K562 (cell line): Measurements from ENCODE around the gene RAD21L1. TPM values are rescaled to one million over a fixed set of nuclear protein-coding genes. Genes with fewer than 3 reads are reported as not detected.

Experiments used
- C11orf30 ChIP-seq: fragments of 450-650 bp; IDR thresholded peaks from 2 replicates; pipeline ENCODE4 v1.6.1; 2016; ENCODE audit warnings: low read depth, mild to moderate bottlenecking
- CBX3 ChIP-seq, 2 experiments: IDR thresholded peaks; 1 replicate in 1 of 2; 2 replicates in 1 of 2; pipeline ENCODE4 v1.6.1; 2012; ENCODE audit warnings: inconsistent platforms in 2 of 2, low read length in 2 of 2, borderline replicate concordance in 1 of 2, control low read depth in 1 of 2
- CC2D1A ChIP-seq: fragments of 450-650 bp; IDR thresholded peaks from 2 replicates; pipeline ENCODE4 v1.6.1; 2017; ENCODE audit warnings: mild to moderate bottlenecking
- ETV1 ChIP-seq: fragments of 450-650 bp; conservative IDR thresholded peaks from 2 replicates; pipeline ENCODE4 v1.6.1; 2016; ENCODE audit warnings: missing genetic modification characterization, control low read depth, low read depth, missing compliant biosample characterization
- GATAD2B ChIP-seq: fragments of 450-650 bp; IDR thresholded peaks from 2 replicates; pipeline ENCODE4 v1.6.1; 2017; ENCODE audit warnings: mild to moderate bottlenecking, borderline replicate concordance
- ID3 ChIP-seq, 2 experiments: fragments of 250-450 bp in 1 of 2; fragments of 450-650 bp in 1 of 2; sonication (Bioruptor Pico) in 1 of 2; IDR thresholded peaks; 2 replicates each; pipeline versions ENCODE4 v1.6.1 to v1.8.0; 2016 to 2021; ENCODE audit warnings: mild to moderate bottlenecking in 2 of 2, moderate library complexity in 2 of 2, missing compliant biosample characterization in 1 of 2, missing genetic modification characterization in 1 of 2
- MTA2 ChIP-seq: fragments of 450-650 bp; IDR thresholded peaks from 2 replicates; pipeline ENCODE4 v1.6.1; 2016; ENCODE audit warnings: low read depth
- NFRKB ChIP-seq: fragments of 450-650 bp; IDR thresholded peaks from 2 replicates; pipeline ENCODE4 v1.6.1; 2016; ENCODE audit warnings: low read depth
- SMARCC2 ChIP-seq: fragments of 450-650 bp; IDR thresholded peaks from 2 replicates; pipeline ENCODE4 v1.6.1; 2017; ENCODE audit warnings: antibody characterized with exemption, moderate library complexity, mild to moderate bottlenecking, low read depth
- TCF3 ChIP-seq: sonication (generic); formaldehyde crosslinking; IDR thresholded peaks from 2 replicates; pipeline ENCODE4 v1.4.0; 2020; ENCODE audit warnings: mild to moderate bottlenecking, missing genetic modification reagents
- TEAD4 ChIP-seq, 2 experiments: sonication (generic) in 1 of 2; formaldehyde crosslinking in 1 of 2; IDR thresholded peaks; 2 replicates each; pipeline versions ENCODE4 v1.6.1 to v1.8.0; 2012 to 2022; ENCODE audit warnings: borderline replicate concordance in 1 of 2, inconsistent platforms in 1 of 2, low read length in 1 of 2, mild to moderate bottlenecking in 1 of 2, missing genetic modification reagents in 1 of 2
- ZBTB9 ChIP-seq: fragments of 450-650 bp; formaldehyde crosslinking; IDR thresholded peaks from 2 replicates; pipeline ENCODE4 v1.4.0; 2020; ENCODE audit warnings: mild to moderate bottlenecking, moderate library complexity
- ZKSCAN1 ChIP-seq: fragments of 150-350 bp; IDR thresholded peaks from 2 replicates; pipeline ENCODE4 v1.6.1; 2016; ENCODE audit warnings: low read depth, low read length
- ZNF253 ChIP-seq: fragments of 250-450 bp; sonication (Bioruptor Pico); conservative IDR thresholded peaks from 2 replicates; pipeline ENCODE4 v1.6.1; 2021; ENCODE audit warnings: mild to moderate bottlenecking
- ZNF592 ChIP-seq: fragments of 450-650 bp; IDR thresholded peaks from 2 replicates; pipeline ENCODE4 v1.6.1; 2017; ENCODE audit warnings: antibody characterized with exemption, mild to moderate bottlenecking
- ZNF609 ChIP-seq: sonication (generic); formaldehyde crosslinking; IDR thresholded peaks from 2 replicates; pipeline ENCODE4 v1.8.1; 2023; ENCODE audit warnings: missing genetic modification reagents, mild to moderate bottlenecking, borderline replicate concordance
- ZNF76 ChIP-seq: fragments of 250-450 bp; sonication (Bioruptor Pico); IDR thresholded peaks from 2 replicates; pipeline ENCODE4 v1.4.0; 2020; ENCODE audit warnings: mild to moderate bottlenecking, moderate library complexity, borderline replicate concordance
- polyA plus RNA-seq, 8 experiments: library from polyadenylated mRNA; depleted of rRNA in 4 of 8; stranded (reverse) in 5 of 8; unstranded in 3 of 8; fragments of >200 nt; fragmentation: Nextera tagmentation in 2 of 8; fragmentation: Illumina TruSeq in 1 of 8; extraction: Ambion mirVana in 2 of 8; extraction: Trizol in 1 of 8; gene quantifications; 2 replicates each; pipeline versions ENCODE4 v1.2.1 to v1.2.3, GENCODE V29; 2011 to 2014; ENCODE audit warnings: inconsistent platforms in 1 of 8, missing spikeins in 1 of 8
- total RNA-seq, 7 experiments: library from RNA; depleted of rRNA in 6 of 7; stranded (reverse); fragments of >200 nt in 6 of 7; fragmentation: Illumina TruSeq in 2 of 7; extraction: Trizol in 2 of 7; gene quantifications; 2 replicates each; pipeline versions ENCODE4 v1.2.1 to v1.2.3, GENCODE V29; 2011 to 2021; ENCODE audit warnings: low replicate concordance in 1 of 7

The RAD21L1 gene
- total and polyA plus RNA-seq, 9 of the 15 experiments (the other 6 are each of a cell fraction or from before 2014, with no cell fraction given): 0.17 to 1.7 (median 0.45) TPM; not detected in 1

GRCh38 chr20:1255675-1256074, 29.8 kb downstream of the RAD21L1 start (continued):
- TF ChIP-seq ZBTB9 (CRISPR knock-in tag): no peak
- peak; percentile 41; the same call in 1 of the 2 replicates for TF ChIP-seq NFRKB
- no peak for TF ChIP-seq ZNF609
- peak; percentile 83 for TF ChIP-seq SMARCC2
- TF ChIP-seq CBX3 (IDR thresholded peaks at IDR 0.05; ENCODE audit: borderline replicate concordance in 1 of 2, low read length in 2 of 2): peak in 1 of 2 experiments; percentile 97; a peak in 2 of 3 replicates
- TF ChIP-seq ZNF592: peak; percentile 49; the same call in 1 of the 2 replicates
- TF ChIP-seq TEAD4 (IDR thresholded peaks at IDR 0.05; ENCODE audit: low read length): peak; percentile 94
- no peak for TF ChIP-seq TEAD4 (CRISPR knock-in tag; IDR thresholded peaks at IDR 0.05; ENCODE audit: borderline replicate concordance)
- peak; percentile 35; the same call in 1 of the 2 replicates for TF ChIP-seq ZKSCAN1
- TF ChIP-seq ZNF253 (CRISPR knock-in tag): no peak
- peak; percentile 95 for TF ChIP-seq TCF3 (CRISPR knock-in tag)
- peak; percentile 73 for TF ChIP-seq MTA2
- peak; percentile 75 for TF ChIP-seq C11orf30
- TF ChIP-seq ETV1 (tag): peak; percentile 85
- TF ChIP-seq CC2D1A: peak; percentile 83; the same call in 1 of the 2 replicates
- TF ChIP-seq ID3 (CRISPR knock-in tag; IDR thresholded peaks at IDR 0.05): no peak
- peak; percentile 99 for TF ChIP-seq ID3 (tag; IDR thresholded peaks at IDR 0.05)
- TF ChIP-seq GATAD2B: peak; percentile 54; the same call in 1 of the 2 replicates
- TF ChIP-seq ZNF76 (CRISPR knock-in tag): no peak
